Hematopoietic multipotent progenitor cell treated with erythropoietin and hydrocortisone succinate and interleukin-3 and kit ligand, for 17 days (in vitro differentiated cells): Measurements from ENCODE around the gene AGO1.

Experiments used
- DNase-seq: peaks from one replicate; pipeline ENCODE4 v3.0.0-alpha.2; 2015; ENCODE audit warnings: low spot score

Gene AGO1

GRCh38 chr1:35882945-35883634 lies at the start of gene AGO1:
Gene AGO1, plus strand, starts transcription at chr1:35883209. Its CDS starts 213 bp downstream, at chr1:35883422.
- peak; percentile 88 for DNase-seq

- DNase-seq, result no peak
These were observed 49.6 kb upstream of the AGO1 start for GRCh38 chr1:35833395-35833794.

GRCh38 chr1:35834218-35834617 lies 48.8 kb upstream of the AGO1 start:
- DNase-seq, result no peak

- DNase-seq, result no peak
These were observed 47.6 kb upstream of the AGO1 start for GRCh38 chr1:35835398-35835797.

- no peak for DNase-seq
These were observed 46.3 kb upstream of the AGO1 start for GRCh38 chr1:35836734-35837133.

GRCh38 chr1:35838693-35839245 lies 44.2 kb upstream of the AGO1 start:
- no peak for DNase-seq

- no peak for DNase-seq
These were observed 38.2 kb upstream of the AGO1 start for GRCh38 chr1:35844826-35845225.

GRCh38 chr1:35845766-35846165 lies 37.2 kb upstream of the AGO1 start:
- DNase-seq, result no peak

GRCh38 chr1:35847935-35848565 lies 35.0 kb upstream of the AGO1 start:
- DNase-seq, result no peak

- DNase-seq, result no peak
These were observed 33.0 kb upstream of the AGO1 start for GRCh38 chr1:35850051-35850450.

- DNase-seq, result no peak
These were observed 32.3 kb upstream of the AGO1 start for GRCh38 chr1:35850716-35851115.

GRCh38 chr1:35851132-35851869 lies 31.7 kb upstream of the AGO1 start:
- DNase-seq, result no peak

- no peak for DNase-seq
These were observed 30.8 kb upstream of the AGO1 start for GRCh38 chr1:35852241-35852640.

GRCh38 chr1:35854989-35855700 lies 27.9 kb upstream of the AGO1 start:
- no peak for DNase-seq

GRCh38 chr1:35856964-35857363 lies 26.0 kb upstream of the AGO1 start:
- DNase-seq, result no peak

GRCh38 chr1:35857830-35858229 lies 25.2 kb upstream of the AGO1 start:
- no peak for DNase-seq

- no peak for DNase-seq
These were observed 22.3 kb upstream of the AGO1 start for GRCh38 chr1:35860696-35861095.

GRCh38 chr1:35863136-35863535 lies 19.9 kb upstream of the AGO1 start:
- no peak for DNase-seq

GRCh38 chr1:35863881-35864625 lies 19.0 kb upstream of the AGO1 start:
- DNase-seq, result no peak

- no peak for DNase-seq
These were observed 18.2 kb upstream of the AGO1 start for GRCh38 chr1:35864813-35865212.

- no peak for DNase-seq
These were observed 16.0 kb upstream of the AGO1 start for GRCh38 chr1:35866991-35867390.
